Erythroblast (primary cell): ENCODE data around the gene ETAA1.

Experiments
- GATA1 ChIP-seq: IDR thresholded peaks from 2 replicates; pipeline ENCODE4 v1.6.1; 2011; ENCODE audit warnings: low read depth, mild to moderate bottlenecking, control low read depth, low read length, moderate library complexity
- POLR2A ChIP-seq: IDR thresholded peaks from 2 replicates; pipeline ENCODE4 v1.6.1; 2011; ENCODE audit warnings: mild to moderate bottlenecking, low read length

- TF ChIP-seq POLR2A, result no peak
- TF ChIP-seq GATA1, result no peak
Measured at GRCh38 chr2:67400560-67401485, 3.7 kb downstream of the ETAA1 start.
